ENCODE data around the gene UPP2.

GRCh38 chr2:158178646-158179045, 77.0 kb downstream of the UPP2 start:
- TF ChIP-seq, protein P1, sequence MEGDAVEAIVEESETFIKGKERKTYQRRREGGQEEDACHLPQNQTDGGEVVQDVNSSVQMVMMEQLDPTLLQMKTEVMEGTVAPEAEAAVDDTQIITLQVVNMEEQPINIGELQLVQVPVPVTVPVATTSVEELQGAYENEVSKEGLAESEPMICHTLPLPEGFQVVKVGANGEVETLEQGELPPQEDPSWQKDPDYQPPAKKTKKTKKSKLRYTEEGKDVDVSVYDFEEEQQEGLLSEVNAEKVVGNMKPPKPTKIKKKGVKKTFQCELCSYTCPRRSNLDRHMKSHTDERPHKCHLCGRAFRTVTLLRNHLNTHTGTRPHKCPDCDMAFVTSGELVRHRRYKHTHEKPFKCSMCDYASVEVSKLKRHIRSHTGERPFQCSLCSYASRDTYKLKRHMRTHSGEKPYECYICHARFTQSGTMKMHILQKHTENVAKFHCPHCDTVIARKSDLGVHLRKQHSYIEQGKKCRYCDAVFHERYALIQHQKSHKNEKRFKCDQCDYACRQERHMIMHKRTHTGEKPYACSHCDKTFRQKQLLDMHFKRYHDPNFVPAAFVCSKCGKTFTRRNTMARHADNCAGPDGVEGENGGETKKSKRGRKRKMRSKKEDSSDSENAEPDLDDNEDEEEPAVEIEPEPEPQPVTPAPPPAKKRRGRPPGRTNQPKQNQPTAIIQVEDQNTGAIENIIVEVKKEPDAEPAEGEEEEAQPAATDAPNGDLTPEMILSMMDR (IDR thresholded peaks at IDR 0.05; ENCODE audit: low read depth, low read length): no peak
- no peak for TF ChIP-seq EZH2phosphoT487 (IDR thresholded peaks at IDR 0.05; ENCODE audit: low read depth)

Measured in OCI-LY3 (cell line).